Bronchial epithelial cell (primary cell): ENCODE measurements around the gene TF. TPM values are rescaled to one million over a fixed set of nuclear protein-coding genes. Genes with fewer than 3 reads are reported as not detected.
"Not testable (repeated sequence)": the region's sequence is repeated elsewhere in the genome, so short reads cannot be mapped to it uniquely, and the experiment has no call there.

Experiments
- DNase-seq: peaks from one replicate; pipeline ENCODE4 v3.0.0-alpha.2; 2010; ENCODE audit warnings: low read depth
- FAIRE-seq: peaks from 2 replicates; lab custom pipeline; 2011; peaks lifted over from hg19 to GRCh38; lab: Jason Lieb, UNC
- H3K27me3 ChIP-seq: 2 replicates; pipeline ENCODE4 v1.5.1; 2011; ENCODE audit warnings: low read length; ENCODE audit not compliant: control insufficient read depth, insufficient read depth
- H3K36me3 ChIP-seq: 2 replicates; pipeline ENCODE4 v1.5.1; 2011; ENCODE audit warnings: low read length; ENCODE audit not compliant: control insufficient read depth, insufficient read depth
- H3K4me3 ChIP-seq: 2 replicates; pipeline ENCODE4 v1.5.1; 2011; ENCODE audit warnings: mild to moderate bottlenecking, low read depth, low read length, control low read depth
- CTCF ChIP-seq: IDR thresholded peaks from 2 replicates; pipeline ENCODE4 v1.5.1; 2011; ENCODE audit warnings: mild to moderate bottlenecking, moderate library complexity, low read length, control low read depth, inconsistent platforms; ENCODE audit not compliant: insufficient read depth, severe bottlenecking
- total RNA-seq: library from RNA; depleted of rRNA; stranded (reverse); fragments of >200 nt; gene quantifications from 2 replicates; pipeline ENCODE4 v1.2.1, GENCODE V29; 2014

TF gene
- total RNA-seq, 1 donor from 2014 or later: under 0.01 TPM

- Histone ChIP-seq H3K4me3 (no peak overlapping the region), H3K36me3 (no peaks in the 10 kb centered on the region), H3K27me3 (no peaks in the 10 kb centered on the region)
- TF ChIP-seq CTCF: no peak
- no peak for DNase-seq
- no peak for FAIRE-seq
Measured at GRCh38 chr3:133712017-133712416, 34.2 kb upstream of the TF start.

GRCh38 chr3:133713347-133713746 lies 32.8 kb upstream of the TF start:
- Histone ChIP-seq H3K4me3 (no peak overlapping the region), H3K36me3 (no peaks in the 10 kb centered on the region), H3K27me3 (no peaks in the 10 kb centered on the region)
- DNase-seq (no peak), FAIRE-seq (no peak)
- TF ChIP-seq CTCF: no peak

GRCh38 chr3:133717424-133717823 lies 28.8 kb upstream of the TF start:
- FAIRE-seq: no peak
- H3K36me3 ChIP-seq: no peaks in the 10 kb centered on the region
- no peaks in the 10 kb centered on the region for H3K27me3 ChIP-seq
- TF ChIP-seq CTCF: no peak
- H3K4me3 ChIP-seq: no peak overlapping the region
- no peak for DNase-seq

- TF ChIP-seq CTCF: no peak
- Histone ChIP-seq H3K36me3 (no peaks in the 10 kb centered on the region), H3K27me3 (no peaks in the 10 kb centered on the region), H3K4me3 (no peak overlapping the region)
- DNase-seq (no peak), FAIRE-seq (no peak)
Measured at GRCh38 chr3:133722935-133723334, 23.3 kb upstream of the TF start.

- DNase-seq (no peak), FAIRE-seq (no peak)
- Histone ChIP-seq H3K27me3 (no peaks in the 10 kb centered on the region), H3K4me3 (no peak overlapping the region), H3K36me3 (no peaks in the 10 kb centered on the region)
- TF ChIP-seq CTCF: no peak
Measured at GRCh38 chr3:133730993-133731392, 15.2 kb upstream of the TF start.

- DNase-seq, H3K4me3 ChIP-seq, H3K36me3 ChIP-seq, H3K27me3 ChIP-seq, FAIRE-seq: not testable (repeated sequence)
Measured at GRCh38 chr3:133732231-133732630, 14.0 kb upstream of the TF start.
